Measurements from ENCODE around the gene NAT9.

NAT9 gene

DNA sequence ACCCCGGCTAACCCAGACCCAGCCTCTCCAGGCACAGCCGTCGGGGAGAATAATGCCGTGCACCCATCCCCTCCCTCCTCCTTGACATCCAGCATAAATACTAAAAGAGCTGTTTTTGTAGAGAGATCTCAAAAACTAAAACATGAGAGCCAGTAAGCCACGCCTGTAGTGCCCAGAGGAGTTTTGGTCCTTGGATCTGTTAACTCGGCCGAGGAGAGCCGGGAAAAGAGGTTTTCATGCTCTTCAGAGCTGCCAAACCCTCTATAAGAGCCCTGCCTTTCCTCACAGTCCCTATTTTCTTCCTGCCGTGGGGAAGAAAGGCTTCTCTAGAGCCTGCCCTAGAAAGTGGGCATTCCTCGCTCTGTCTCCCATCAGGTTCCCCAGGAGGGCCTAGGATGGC, 30.2 kb upstream of the NAT9 start:
- POLR2A ChIA-PET = no interaction called here
- no peak for DNase-seq (ENCODE audit: extremely low spot score)
- no peak for TF ChIP-seq CTCF (IDR thresholded peaks at IDR 0.05; ENCODE audit: control extremely low read depth, extremely low read depth, low read depth, missing control alignments)
- CTCF ChIA-PET = interaction anchor here (0.6 to 2.9 kb wide), 4 partner anchors 13 to 57 kb away, joined by 3 to 15 read pairs (median 6); no protein-coding TSS in a partner anchor

DNA sequence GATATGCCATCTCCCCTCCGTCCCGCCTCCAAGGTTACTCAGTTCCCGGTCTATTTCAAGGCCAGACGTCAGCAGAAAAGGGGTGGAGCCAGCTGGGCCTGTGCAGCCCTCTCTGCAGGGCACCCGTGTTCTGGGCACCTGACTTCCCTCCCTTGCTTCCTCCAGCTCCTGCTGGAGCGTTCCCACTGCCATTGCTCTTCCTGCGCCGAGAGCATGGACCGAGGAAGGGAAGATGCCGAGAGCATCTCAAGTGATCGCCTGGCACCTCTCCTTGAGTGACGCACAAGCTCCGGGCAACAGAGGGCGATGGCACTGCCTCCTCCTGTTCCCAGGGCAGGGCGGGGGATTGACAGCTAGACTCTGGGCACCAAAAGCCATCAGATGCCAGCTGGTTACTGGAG, 29.4 kb upstream of the NAT9 start:
- POLR2A ChIA-PET = no interaction called here
- CTCF ChIA-PET = interaction anchor here (0.8 to 0.9 kb wide), 3 partner anchors 14 to 58 kb away, joined by 3 to 4 read pairs (median 4); no protein-coding TSS in a partner anchor
- DNase-seq (ENCODE audit: extremely low spot score) = no peak
- TF ChIP-seq CTCF (IDR thresholded peaks at IDR 0.05; ENCODE audit: control extremely low read depth, extremely low read depth, low read depth, missing control alignments) = no peak

DNA sequence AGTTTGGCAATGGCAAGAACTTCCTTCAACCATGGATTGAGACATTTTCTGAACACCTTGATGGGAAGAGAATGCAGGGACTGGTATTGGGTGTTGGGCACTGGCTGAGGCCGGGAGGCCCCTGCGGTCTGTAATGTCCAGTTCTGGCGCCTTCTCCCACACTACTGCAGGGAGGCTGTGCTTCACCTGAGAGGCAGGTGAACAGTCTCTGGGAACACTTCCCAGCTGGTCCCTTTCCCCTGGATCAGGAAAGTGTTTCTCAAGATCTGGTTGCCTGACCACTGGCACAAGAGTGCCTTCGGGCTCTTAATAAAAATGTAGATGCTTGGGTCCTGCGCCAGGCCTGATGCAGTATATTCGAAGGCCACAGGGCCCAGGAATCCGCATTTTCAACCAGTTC, 28.5 kb upstream of the NAT9 start:
- CTCF ChIA-PET = interaction anchor here (1.0 to 1.1 kb wide), 2 partner anchors 12 to 61 kb away, joined by 3 to 4 read pairs; no protein-coding TSS in a partner anchor
- POLR2A ChIA-PET = no interaction called here
- TF ChIP-seq CTCF (IDR thresholded peaks at IDR 0.05; ENCODE audit: control extremely low read depth, extremely low read depth, low read depth, missing control alignments) = no peak
- no peak for DNase-seq (ENCODE audit: extremely low spot score)

- no peak for TF ChIP-seq CTCF (IDR thresholded peaks at IDR 0.05; ENCODE audit: control extremely low read depth, extremely low read depth, low read depth, missing control alignments)
- POLR2A ChIA-PET = no interaction called here
- CTCF ChIA-PET = interaction anchor here (1.0 to 1.2 kb wide), 3 partner anchors 11 to 62 kb away, joined by 3 to 6 read pairs (median 4); no protein-coding TSS in a partner anchor
- DNase-seq (ENCODE audit: extremely low spot score) = no peak
Observed at GRCh38 chr17:74803971-74804370, 27.8 kb upstream of the NAT9 start.

DNA sequence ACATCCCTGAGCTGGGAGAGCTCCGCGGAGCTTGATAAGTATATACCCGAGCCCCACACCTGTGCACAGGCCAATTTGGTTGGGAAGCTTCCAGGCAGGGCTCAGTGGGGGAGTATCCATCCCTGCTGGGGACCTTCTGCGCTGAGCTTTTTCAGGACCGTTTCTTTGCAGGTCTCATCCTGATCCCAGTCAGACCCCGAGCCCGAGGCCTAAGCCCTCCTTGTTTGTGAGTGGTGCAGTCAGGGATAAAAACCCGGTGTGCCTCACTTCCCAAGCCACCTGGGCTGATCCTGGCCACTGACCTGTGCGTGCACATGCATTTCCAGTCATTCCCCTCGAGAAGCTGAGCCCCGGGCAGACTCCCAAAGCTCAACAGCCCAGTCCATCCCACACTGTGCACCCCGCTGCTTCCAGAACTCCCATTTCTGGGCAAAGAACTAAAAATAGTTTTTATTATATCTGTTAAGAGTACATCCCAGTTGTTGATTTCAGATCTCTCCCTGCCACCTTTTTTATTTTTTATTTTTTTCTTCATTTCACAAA, 27.3 kb upstream of the NAT9 start:
- TF ChIP-seq CTCF (IDR thresholded peaks at IDR 0.05; ENCODE audit: control extremely low read depth, extremely low read depth, low read depth, missing control alignments) = no peak
- CTCF ChIA-PET = interaction anchor here (0.9 to 1.2 kb wide), 2 partner anchors 12 to 59 kb away, joined by 3 to 6 read pairs; no protein-coding TSS in a partner anchor
- POLR2A ChIA-PET = no interaction called here
- DNase-seq (ENCODE audit: extremely low spot score) = no peak

DNA sequence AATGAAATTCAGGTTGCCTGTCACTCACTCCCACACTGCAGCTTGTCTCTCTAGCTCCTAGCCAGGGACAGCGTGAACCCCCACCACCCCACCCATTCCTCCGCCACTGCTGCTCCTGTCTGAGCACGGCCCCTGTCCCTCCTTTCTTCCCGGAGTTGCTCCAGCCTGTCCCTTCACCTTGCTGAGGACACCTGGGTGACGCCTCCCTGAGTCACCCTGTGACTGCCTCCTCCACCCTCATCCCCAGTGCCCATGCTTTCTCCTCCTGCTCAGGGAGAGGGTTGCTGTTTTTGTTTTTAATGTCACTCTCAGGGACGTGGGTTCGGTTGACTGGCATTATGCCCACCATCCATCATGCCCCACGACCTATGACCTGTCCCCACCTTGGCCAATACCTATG, 25.8 kb upstream of the NAT9 start:
- no peak for DNase-seq (ENCODE audit: extremely low spot score)
- ChIA-PET POLR2A (no interaction called here), CTCF (interaction anchor here (0.8 to 1.5 kb wide), 3 partner anchors 11 to 66 kb away, joined by 3 to 12 read pairs (median 3); no protein-coding TSS in a partner anchor)
- no peak for TF ChIP-seq CTCF (IDR thresholded peaks at IDR 0.05; ENCODE audit: control extremely low read depth, extremely low read depth, low read depth, missing control alignments)

All from GM10248 (cell line).